H54 (cell line): ENCODE data around the gene PTGER1.
"Not testable (repeated sequence)": the region's sequence is repeated elsewhere in the genome, so short reads cannot be mapped to it uniquely, and the experiment has no call there.

Experiments used
- DNase-seq: peaks from one replicate; pipeline ENCODE4 v3.0.0; 2011; ENCODE audit warnings: low spot score, mixed read lengths; ENCODE audit not compliant: insufficient read length
- FAIRE-seq: peaks from 3 replicates; lab custom pipeline; 2011; peaks lifted over from hg19 to GRCh38; lab: Jason Lieb, UNC
- POLR2A ChIP-seq: IDR thresholded peaks from 2 replicates; pipeline ENCODE4 v1.6.1; 2011; ENCODE audit warnings: low read depth, mild to moderate bottlenecking, low read length

PTGER1 gene

GRCh38 chr19:14473978-14474578 lies 1.1 kb downstream of the PTGER1 start:
- TF ChIP-seq POLR2A = no peak
- DNase-seq = no peak

GRCh38 chr19:14473073-14473977 lies 1.8 kb downstream of the PTGER1 start:
- no peak for FAIRE-seq
- no peak for DNase-seq
- TF ChIP-seq POLR2A = no peak

More at GRCh38 chr19:14473978-14474578, 1.1 kb downstream of the PTGER1 start:
- FAIRE-seq = no peak

GRCh38 chr19:14472202-14472938 lies 2.8 kb downstream of the PTGER1 start:
- TF ChIP-seq POLR2A = no peak
- FAIRE-seq (no peak), DNase-seq (no peak)

GRCh38 chr19:14471436-14472187 lies 3.5 kb downstream of the PTGER1 start:
- FAIRE-seq = no peak
- TF ChIP-seq POLR2A = no peak

GRCh38 chr19:14470031-14470876 lies 4.9 kb downstream of the PTGER1 start:
- TF ChIP-seq POLR2A = no peak
- no peak for DNase-seq
- no peak for FAIRE-seq

More at GRCh38 chr19:14471436-14472187, 3.5 kb downstream of the PTGER1 start:
- no peak for DNase-seq

- no peak for TF ChIP-seq POLR2A
- DNase-seq (no peak), FAIRE-seq (no peak)
Observed at GRCh38 chr19:14467816-14468215, 7.3 kb downstream of the PTGER1 start.

- TF ChIP-seq POLR2A = no peak
- no peak for FAIRE-seq
- no peak for DNase-seq
Observed at GRCh38 chr19:14467391-14467790, 7.8 kb downstream of the PTGER1 start.

- TF ChIP-seq POLR2A = no peak
- FAIRE-seq = no peak
- no peak for DNase-seq
Observed at GRCh38 chr19:14463747-14464146, 11.4 kb downstream of the PTGER1 start.

GRCh38 chr19:14462401-14462800 lies 12.8 kb downstream of the PTGER1 start:
- FAIRE-seq = not testable (repeated sequence)

GRCh38 chr19:14460935-14461334 lies 14.2 kb downstream of the PTGER1 start:
- DNase-seq (no peak), FAIRE-seq (no peak)
- no peak for TF ChIP-seq POLR2A

More at GRCh38 chr19:14462401-14462800, 12.8 kb downstream of the PTGER1 start:
- DNase-seq = not testable (repeated sequence)

GRCh38 chr19:14459703-14460102 lies 15.5 kb downstream of the PTGER1 start:
- TF ChIP-seq POLR2A = no peak
- FAIRE-seq (no peak), DNase-seq (no peak)

GRCh38 chr19:14452303-14452702 lies 22.9 kb downstream of the PTGER1 start:
- not testable (repeated sequence) for DNase-seq, FAIRE-seq

GRCh38 chr19:14450876-14451275 lies 24.3 kb downstream of the PTGER1 start:
- FAIRE-seq (no peak), DNase-seq (no peak)
- TF ChIP-seq POLR2A = no peak
